HG03045 (cell line): Measurements from ENCODE around the gene C2CD2.
"Not testable (repeated sequence)": the region's sequence is repeated elsewhere in the genome, so short reads cannot be mapped to it uniquely, and the experiment has no call there.

Source experiments
- ATAC-seq: cut with Tn5 transposase; IDR thresholded peaks from one replicate; pipeline ENCODE4 v1.9.1; 2021; ENCODE audit warnings: mild to moderate bottlenecking, moderate library complexity; ENCODE audit not compliant: unreplicated experiment

Gene C2CD2

GRCh38 chr21:41953831-41954653 is at the start of gene C2CD2:
TSS of gene C2CD2 (minus strand) at chr21:41954018. CDS start at chr21:41953648, 370 bp downstream.
- no peak for ATAC-seq

GRCh38 chr21:42003051-42003461 is 49.2 kb upstream of the C2CD2 start:
- ATAC-seq = no peak

DNA sequence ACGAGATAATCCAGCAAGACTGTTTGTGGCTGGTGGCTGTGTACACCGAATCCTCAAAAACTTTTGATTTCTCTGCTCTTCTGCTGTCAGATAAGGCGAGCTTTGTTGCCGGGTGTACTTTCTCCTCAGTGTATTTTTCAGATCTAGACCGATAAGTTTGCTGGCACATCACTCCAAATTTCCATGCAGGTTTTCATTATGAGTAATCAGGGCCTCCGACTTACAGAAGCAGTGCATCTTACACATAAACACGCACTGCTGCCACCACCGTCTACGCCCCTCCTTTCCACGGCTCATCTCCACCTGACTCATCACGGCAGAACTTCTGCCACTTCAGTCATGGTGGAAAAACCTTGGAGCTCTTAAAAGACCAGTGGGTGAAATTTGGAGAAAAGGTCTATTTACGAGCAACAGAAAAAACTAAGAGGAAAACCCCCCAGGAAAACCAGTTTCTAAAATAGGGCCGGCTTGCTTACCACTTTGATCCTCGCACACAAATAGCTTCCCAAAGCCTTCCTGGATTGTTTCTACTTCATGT is 48.7 kb upstream of the C2CD2 start:
- ATAC-seq = peak; percentile 76

DNA sequence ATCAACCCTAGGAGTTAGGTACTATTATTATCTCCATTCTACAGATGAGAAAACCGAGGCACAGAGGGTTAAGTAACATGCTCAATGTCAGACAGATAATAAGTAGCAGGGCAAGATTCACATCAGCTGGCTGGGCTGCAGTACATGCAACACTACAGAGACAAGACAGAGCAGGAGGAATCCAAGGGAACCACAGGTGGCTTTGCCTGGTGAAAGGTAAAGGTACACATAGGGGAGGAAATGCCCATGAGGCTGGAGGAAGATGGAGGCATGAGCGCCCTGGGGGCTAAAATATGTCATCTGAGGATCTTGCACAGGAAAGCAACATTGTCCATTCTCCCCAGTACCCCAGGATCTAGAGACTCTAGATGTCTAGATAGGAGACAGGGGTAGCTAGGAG is 48.0 kb upstream of the C2CD2 start:
- no peak for ATAC-seq

DNA sequence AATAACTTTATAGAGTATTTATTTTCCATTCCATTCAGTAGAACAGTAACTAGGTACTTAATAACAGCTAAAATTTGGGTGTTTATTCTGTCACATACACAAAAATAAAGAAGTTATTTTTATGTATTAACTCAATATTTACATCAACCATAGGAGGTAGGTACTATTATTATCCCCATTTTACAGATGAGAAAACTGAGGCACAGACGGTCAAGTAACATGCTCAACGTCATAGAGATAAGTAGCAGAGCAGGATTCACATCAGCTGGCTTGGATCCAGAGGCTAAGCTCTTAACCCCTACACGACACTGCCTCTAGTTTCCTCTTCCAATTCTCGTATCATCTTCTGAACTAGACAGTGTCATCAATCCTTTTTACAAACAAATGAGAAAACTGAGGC is 47.1 kb upstream of the C2CD2 start:
- ATAC-seq = no peak

DNA sequence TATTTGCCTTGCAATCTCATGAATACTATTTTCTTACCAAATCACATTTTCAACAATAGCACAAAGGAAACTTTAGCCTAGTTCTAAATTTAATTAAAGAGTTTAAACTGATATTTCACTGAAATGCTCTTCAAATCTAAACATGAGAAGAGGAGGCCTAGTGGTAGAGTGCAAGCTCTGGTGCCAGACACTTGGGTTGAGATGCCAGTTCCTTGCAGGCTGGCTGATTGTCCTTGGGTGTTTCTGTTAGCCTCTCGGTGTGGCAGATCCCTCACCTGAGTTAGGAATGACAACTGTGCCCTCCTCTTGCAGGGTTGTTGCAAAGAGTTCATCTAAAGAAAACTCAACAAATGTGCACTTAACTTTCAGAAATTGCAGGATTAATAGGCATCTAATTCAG is 43.8 kb upstream of the C2CD2 start:
- ATAC-seq = no peak

- no peak for ATAC-seq
Observed at GRCh38 chr21:41995577-41995976, 41.8 kb upstream of the C2CD2 start.

- ATAC-seq = not testable (repeated sequence)
Observed at GRCh38 chr21:41994613-41995012, 40.8 kb upstream of the C2CD2 start.

DNA sequence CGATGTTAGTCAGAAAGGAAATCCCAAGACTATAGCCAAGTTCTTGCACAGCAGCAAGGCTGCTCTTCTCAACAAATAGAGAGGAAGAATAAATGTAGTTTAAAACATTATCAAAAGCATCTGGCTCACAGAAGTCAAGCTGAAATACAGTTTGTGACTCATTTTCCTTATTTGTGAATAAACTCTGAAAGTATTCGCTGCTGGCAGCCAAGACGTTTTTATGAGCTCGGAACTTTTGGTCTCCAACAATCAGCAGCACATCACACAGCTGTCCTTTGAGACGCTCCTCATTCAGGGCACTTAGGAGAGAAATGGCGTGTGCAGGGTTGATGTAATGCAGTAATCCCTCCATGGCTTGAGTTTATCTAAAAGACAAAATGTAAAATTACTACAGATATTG is 39.9 kb upstream of the C2CD2 start:
- no peak for ATAC-seq

- ATAC-seq = no peak
Observed at GRCh38 chr21:41992576-41992975, 38.8 kb upstream of the C2CD2 start.

GRCh38 chr21:41991659-41992058 is 37.8 kb upstream of the C2CD2 start:
- ATAC-seq = no peak

- no peak for ATAC-seq
Observed at GRCh38 chr21:41989698-41990097, 35.9 kb upstream of the C2CD2 start.

DNA sequence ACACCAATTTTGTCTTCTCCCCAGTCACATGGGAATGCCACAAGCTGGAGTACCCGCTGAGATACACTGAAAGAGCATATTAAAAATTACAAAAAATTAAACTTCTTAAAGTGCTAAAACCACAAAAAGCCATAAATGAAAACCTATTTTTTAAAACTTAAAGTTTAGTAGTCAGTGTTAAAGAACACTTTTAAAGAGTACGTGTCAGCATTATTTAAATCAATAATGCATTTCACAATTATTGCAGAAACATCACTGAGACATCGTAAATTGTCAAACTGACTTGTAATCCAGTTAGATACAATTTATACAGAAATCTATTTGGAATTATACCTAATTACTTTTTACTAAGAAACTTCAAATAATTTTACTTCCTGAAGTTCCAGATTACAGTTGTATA is 33.5 kb upstream of the C2CD2 start:
- ATAC-seq = no peak

DNA sequence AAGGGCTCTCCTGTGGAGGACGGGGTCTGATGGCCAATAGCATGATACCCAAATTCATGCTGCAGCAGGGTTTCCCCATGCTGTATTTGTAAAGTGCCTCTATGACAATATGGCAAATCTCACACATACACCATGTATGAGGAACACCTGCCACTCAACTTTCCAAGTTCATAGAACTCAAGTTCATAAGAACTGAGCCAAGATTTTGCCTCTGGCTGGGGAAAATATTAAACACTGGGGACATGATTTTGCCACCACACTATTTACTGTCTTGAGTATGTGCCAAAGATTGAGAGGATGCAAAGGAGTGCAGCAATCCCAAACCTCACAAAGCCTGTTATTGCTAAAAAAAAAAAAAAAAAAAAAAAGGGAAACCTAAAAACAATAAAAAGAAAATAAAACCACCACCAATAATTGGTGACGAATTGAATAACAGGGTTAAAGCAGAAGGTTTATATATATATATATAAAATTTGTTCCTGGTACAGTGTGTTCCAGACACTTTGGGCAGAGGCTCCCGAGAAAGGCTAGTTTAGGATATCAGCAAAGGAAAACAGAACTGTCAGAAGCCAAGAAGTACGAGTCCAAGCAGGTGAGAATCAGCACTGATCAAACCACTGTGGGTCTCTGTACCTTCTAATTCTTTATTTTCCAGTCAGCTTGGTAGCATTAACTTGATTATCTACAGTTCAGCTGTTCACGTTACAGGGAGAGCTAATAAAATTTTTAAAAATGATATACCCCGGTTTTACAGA is 32.0 kb upstream of the C2CD2 start:
- ATAC-seq = no peak

DNA sequence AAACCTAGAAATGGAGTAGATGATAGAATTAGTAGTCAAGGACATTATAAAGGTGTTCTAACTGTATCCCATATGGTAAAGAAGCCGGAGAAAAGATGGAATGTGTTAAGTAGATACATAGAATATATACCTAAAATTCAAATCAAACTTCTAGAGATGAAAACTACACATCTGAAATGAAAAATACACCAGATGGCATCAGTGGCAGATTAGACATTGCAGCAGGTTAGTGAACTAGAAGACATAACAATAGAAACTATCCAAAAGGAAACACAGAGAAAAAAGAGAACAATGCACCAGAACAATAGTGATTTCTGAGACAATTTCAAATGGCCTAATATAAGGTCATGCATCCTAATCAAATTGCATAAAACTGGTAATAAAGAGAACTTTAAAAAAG is 29.4 kb upstream of the C2CD2 start:
- ATAC-seq = no peak

DNA sequence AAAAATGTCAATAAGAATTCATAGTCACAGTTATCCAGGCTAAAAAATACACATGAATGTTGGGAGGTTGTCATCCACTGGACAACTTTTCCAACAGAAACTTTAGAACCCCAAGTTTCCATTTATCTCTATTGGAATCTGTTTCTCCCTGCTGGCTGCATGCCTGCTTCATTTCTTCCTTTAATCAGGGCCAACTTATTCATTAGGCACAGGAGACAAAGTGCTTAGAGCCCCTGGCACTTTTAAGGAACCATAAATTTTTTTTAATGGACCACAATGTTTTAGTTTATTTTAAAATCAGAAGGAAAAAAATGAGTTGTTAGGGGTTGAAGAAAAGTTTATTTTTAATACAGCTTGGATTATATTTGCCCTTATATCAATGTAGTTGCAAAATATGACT is 26.7 kb upstream of the C2CD2 start:
- ATAC-seq = no peak

DNA sequence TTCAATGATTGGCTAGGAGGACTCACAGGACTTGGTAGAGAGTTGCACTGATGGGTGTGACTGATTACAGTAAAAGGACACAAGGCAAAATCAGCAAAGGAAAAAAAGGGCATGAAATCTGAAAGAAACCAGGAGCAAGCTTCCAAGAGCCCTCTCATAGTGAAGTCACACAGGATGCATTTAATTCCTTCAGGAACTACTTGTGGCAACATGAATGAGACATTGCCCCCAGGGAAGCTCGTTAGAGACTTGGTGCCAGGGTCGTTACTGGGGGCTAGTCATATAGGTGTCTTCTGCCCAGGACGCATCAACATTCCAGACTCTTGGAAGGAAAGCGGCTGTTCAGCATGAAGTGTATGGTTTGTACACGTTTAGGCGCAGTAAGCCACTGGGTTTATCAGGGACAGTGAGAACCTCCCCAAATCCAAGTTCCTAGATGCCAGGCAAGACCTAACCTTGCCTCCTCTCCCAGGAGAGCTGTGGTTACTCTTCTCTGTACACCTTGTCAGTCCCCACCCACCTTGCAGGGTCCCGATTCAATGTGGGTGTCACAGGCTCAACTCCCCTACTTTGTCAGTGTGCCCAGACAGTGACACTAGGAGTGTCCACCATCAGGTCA is 26.0 kb upstream of the C2CD2 start:
- ATAC-seq = no peak

DNA sequence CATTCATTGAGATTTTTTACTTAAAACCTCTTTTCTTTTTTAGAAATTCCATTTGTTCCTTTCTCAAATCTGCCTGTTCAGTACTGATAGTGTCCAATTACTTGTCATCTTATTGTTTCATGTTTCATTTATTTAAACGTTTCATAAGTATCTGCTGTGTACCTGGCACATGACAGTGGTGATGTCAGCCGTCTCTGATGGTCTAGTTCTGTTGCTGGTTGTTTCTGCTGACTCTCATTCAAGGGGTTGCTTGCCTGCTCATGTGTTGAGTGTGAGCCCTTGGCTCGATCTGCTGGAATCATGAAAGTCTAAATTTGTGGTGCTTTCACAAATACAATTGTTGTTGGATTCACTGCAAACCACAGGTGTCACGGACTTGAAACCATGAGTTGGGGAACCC is 25.5 kb upstream of the C2CD2 start:
- no peak for ATAC-seq

- no peak for ATAC-seq
Observed at GRCh38 chr21:41977034-41977950, 23.5 kb upstream of the C2CD2 start.

GRCh38 chr21:41976611-41977010 is 22.8 kb upstream of the C2CD2 start:
- no peak for ATAC-seq
